ENCODE results near the gene TBC1D1.

GRCh38 chr4:37910091-37910486 lies 19.2 kb downstream of the TBC1D1 start:
- TF ChIP-seq CTCF (IDR thresholded peaks at IDR 0.05 in 4 of 5, conservative IDR thresholded peaks at IDR 0.05 in 1 of 5): no peak
- TF ChIP-seq POLR2A (IDR thresholded peaks at IDR 0.05): no peak
